Raji (cell line): ENCODE measurements around the gene OAF.

ENCODE experiments used
- POLR2A ChIP-seq: IDR thresholded peaks from 2 replicates; pipeline ENCODE4 v1.6.1; 2011; ENCODE audit warnings: low read depth, low read length, control low read depth; ENCODE audit not compliant: insufficient read depth

The OAF gene

GRCh38 chr11:120254788-120255518, 44.1 kb downstream of the OAF start:
- no peak for TF ChIP-seq POLR2A

- TF ChIP-seq POLR2A = no peak
Measured at GRCh38 chr11:120255519-120255866, 44.7 kb downstream of the OAF start.

- no peak for TF ChIP-seq POLR2A
Measured at GRCh38 chr11:120256178-120256577, 45.3 kb downstream of the OAF start.

- no peak for TF ChIP-seq POLR2A
Measured at GRCh38 chr11:120256779-120257178, 45.9 kb downstream of the OAF start.

GRCh38 chr11:120257346-120257745, 46.5 kb downstream of the OAF start:
- no peak for TF ChIP-seq POLR2A

GRCh38 chr11:120258661-120259060, 47.8 kb downstream of the OAF start:
- no peak for TF ChIP-seq POLR2A

- no peak for TF ChIP-seq POLR2A
Measured at GRCh38 chr11:120259241-120259640, 48.4 kb downstream of the OAF start.

- no peak for TF ChIP-seq POLR2A
Measured at GRCh38 chr11:120259988-120260565, 49.2 kb downstream of the OAF start.

GRCh38 chr11:120260616-120261015, 49.8 kb downstream of the OAF start:
- no peak for TF ChIP-seq POLR2A

GRCh38 chr11:120261321-120261720, 50.5 kb downstream of the OAF start:
- TF ChIP-seq POLR2A = no peak

GRCh38 chr11:120261931-120262330, 51.1 kb downstream of the OAF start:
- TF ChIP-seq POLR2A = no peak

- TF ChIP-seq POLR2A = no peak
Measured at GRCh38 chr11:120267319-120267718, 56.5 kb downstream of the OAF start.

GRCh38 chr11:120268686-120269085, 57.9 kb downstream of the OAF start:
- TF ChIP-seq POLR2A = no peak

- no peak for TF ChIP-seq POLR2A
Measured at GRCh38 chr11:120270386-120270785, 59.6 kb downstream of the OAF start.

- TF ChIP-seq POLR2A = no peak
Measured at GRCh38 chr11:120271672-120272071, 60.8 kb downstream of the OAF start.

GRCh38 chr11:120272303-120272702, 61.5 kb downstream of the OAF start:
- no peak for TF ChIP-seq POLR2A

- TF ChIP-seq POLR2A = no peak
Measured at GRCh38 chr11:120273432-120273831, 62.6 kb downstream of the OAF start.
